Cardiac fibroblast (primary cell): ENCODE results near the gene PIK3AP1.

Source experiments
- DNase-seq, 2 donors: peaks; one replicate each; pipeline versions ENCODE4 v3.0.0 to v3.0.0-alpha.2; 2010; ENCODE audit warnings: low read depth in 2 of 2
- H3K4me3 ChIP-seq, 2 donors: replicated peaks in 1 of 2; 1 replicate in 1 of 2; 2 replicates in 1 of 2; pipeline ENCODE4 v1.5.1; 2011; ENCODE audit warnings: low read depth in 2 of 2, low read length in 2 of 2, mild to moderate bottlenecking in 2 of 2, moderate library complexity in 1 of 2
- TF ChIP-seq, protein P1 (sequence below): IDR thresholded peaks from one replicate; pipeline ENCODE4 v1.5.1; 2011; ENCODE audit warnings: low read depth, mild to moderate bottlenecking, low read length, inconsistent platforms

The PIK3AP1 gene

GRCh38 chr10:96656839-96657238 is 63.5 kb downstream of the PIK3AP1 start:
- no peak overlapping the region for H3K4me3 ChIP-seq
- TF ChIP-seq, protein P1, sequence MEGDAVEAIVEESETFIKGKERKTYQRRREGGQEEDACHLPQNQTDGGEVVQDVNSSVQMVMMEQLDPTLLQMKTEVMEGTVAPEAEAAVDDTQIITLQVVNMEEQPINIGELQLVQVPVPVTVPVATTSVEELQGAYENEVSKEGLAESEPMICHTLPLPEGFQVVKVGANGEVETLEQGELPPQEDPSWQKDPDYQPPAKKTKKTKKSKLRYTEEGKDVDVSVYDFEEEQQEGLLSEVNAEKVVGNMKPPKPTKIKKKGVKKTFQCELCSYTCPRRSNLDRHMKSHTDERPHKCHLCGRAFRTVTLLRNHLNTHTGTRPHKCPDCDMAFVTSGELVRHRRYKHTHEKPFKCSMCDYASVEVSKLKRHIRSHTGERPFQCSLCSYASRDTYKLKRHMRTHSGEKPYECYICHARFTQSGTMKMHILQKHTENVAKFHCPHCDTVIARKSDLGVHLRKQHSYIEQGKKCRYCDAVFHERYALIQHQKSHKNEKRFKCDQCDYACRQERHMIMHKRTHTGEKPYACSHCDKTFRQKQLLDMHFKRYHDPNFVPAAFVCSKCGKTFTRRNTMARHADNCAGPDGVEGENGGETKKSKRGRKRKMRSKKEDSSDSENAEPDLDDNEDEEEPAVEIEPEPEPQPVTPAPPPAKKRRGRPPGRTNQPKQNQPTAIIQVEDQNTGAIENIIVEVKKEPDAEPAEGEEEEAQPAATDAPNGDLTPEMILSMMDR, result no peak
- no peak for DNase-seq

DNA sequence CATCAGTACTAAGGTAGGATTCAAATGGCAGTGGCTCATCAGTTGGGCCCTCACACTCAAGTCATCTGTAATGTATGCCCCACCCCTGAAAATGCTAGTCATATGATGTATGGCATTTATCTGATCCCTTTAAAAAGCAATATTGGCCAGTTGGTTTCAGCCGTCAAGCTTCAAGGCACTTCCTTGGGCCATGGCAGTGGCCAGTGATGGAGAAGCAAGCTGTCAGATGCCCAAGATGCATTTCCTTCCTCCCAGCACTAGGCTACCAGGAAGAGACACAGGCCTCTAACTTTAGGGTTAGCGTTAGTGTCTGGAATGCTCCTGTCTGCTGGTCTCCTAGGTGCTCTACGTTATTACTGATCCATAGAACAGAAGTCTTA is 64.1 kb downstream of the PIK3AP1 start:
- TF ChIP-seq, protein P1, result no peak
- DNase-seq, result no peak
- H3K4me3 ChIP-seq, result no peak overlapping the region

- TF ChIP-seq, protein P1, result no peak
- DNase-seq, result no peak
- no peak overlapping the region for H3K4me3 ChIP-seq
Observed at GRCh38 chr10:96655461-96656197, 64.7 kb downstream of the PIK3AP1 start.

DNA sequence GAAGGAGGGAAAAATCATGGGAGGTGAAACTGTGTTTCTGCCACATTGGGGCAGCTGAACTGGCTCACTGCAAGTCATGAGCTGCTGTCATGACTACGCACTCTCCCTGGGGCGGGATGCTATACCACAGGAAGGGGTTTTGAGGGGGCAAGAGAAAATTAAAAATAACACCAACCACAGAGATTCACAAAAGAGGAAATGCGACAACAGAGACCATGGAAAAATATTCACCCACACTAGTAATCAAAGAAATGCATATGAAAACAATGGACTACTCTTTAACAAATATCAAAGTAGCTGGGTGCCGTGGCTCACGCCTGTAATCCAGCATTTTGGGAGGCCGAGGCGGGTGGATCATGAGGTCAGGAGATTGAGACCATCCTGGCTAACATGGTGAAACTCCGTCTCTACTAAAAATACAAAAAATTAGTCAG is 68.3 kb downstream of the PIK3AP1 start:
- TF ChIP-seq, protein P1, result no peak

GRCh38 chr10:96650958-96651357 is 69.4 kb downstream of the PIK3AP1 start:
- no peak overlapping the region for H3K4me3 ChIP-seq
- DNase-seq, result no peak
- TF ChIP-seq, protein P1, result no peak

More for the DNA sequence above, 68.3 kb downstream of the PIK3AP1 start:
- DNase-seq, result no peak
- H3K4me3 ChIP-seq, result no peak overlapping the region

- no peak for DNase-seq
- no peak overlapping the region for H3K4me3 ChIP-seq
- TF ChIP-seq, protein P1, result no peak
Observed at GRCh38 chr10:96648297-96648696, 72.0 kb downstream of the PIK3AP1 start.

DNA sequence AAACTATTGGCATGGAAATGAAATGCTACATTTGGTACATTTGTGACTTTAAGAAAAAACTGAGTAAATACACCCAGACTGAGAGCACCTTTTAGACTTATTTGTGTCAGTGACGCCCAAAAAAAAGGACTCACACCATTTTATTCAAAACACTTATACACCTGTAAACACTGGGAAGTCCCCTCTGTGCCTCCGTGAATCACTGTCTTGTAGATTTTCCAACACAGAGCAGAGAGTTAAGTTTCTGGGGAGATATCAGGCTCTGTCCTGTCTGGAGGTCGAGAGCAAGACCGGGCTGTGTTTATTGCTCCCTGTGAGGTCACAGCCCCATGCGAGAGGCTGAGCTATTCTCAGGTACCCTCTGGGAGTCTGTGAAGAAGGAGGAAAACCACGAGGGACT is 72.8 kb downstream of the PIK3AP1 start:
- TF ChIP-seq, protein P1, result no peak
- DNase-seq, result no peak
- no peak overlapping the region for H3K4me3 ChIP-seq
